GM19463 (cell line): ENCODE measurements around the gene ARRDC1.
"Not testable (repeated sequence)": the region's sequence is repeated elsewhere in the genome, so short reads cannot be mapped to it uniquely, and the experiment has no call there.

Experiments used
- ATAC-seq: cut with Tn5 transposase; IDR thresholded peaks from one replicate; pipeline ENCODE4 v1.9.1; 2021; ENCODE audit warnings: mild to moderate bottlenecking, moderate library complexity; ENCODE audit not compliant: unreplicated experiment

Gene ARRDC1

GRCh38 chr9:137583347-137583746 is 22.1 kb upstream of the ARRDC1 start:
- no peak for ATAC-seq

GRCh38 chr9:137583957-137584356 is 21.5 kb upstream of the ARRDC1 start:
- no peak for ATAC-seq

- ATAC-seq = no peak
Observed at GRCh38 chr9:137586854-137587253, 18.6 kb upstream of the ARRDC1 start.

- no peak for ATAC-seq
Observed at GRCh38 chr9:137588311-137588710, 17.2 kb upstream of the ARRDC1 start.

GRCh38 chr9:137588891-137589290 is 16.6 kb upstream of the ARRDC1 start:
- no peak for ATAC-seq

- peak; percentile 15 for ATAC-seq
Observed at GRCh38 chr9:137589441-137590122, 15.9 kb upstream of the ARRDC1 start.

- ATAC-seq = peak; percentile 20
Observed at GRCh38 chr9:137590123-137590468, 15.4 kb upstream of the ARRDC1 start.

- peak; percentile 89 for ATAC-seq
Observed at GRCh38 chr9:137590469-137591383, 14.8 kb upstream of the ARRDC1 start, which contains the start of gene ZMYND19. ZMYND19 (minus strand) TSS chr9:137590512; CDS start chr9:137590263, 249 bp downstream.

GRCh38 chr9:137592767-137593166 is 12.7 kb upstream of the ARRDC1 start:
- no peak for ATAC-seq

GRCh38 chr9:137593176-137593575 is 12.3 kb upstream of the ARRDC1 start:
- no peak for ATAC-seq

GRCh38 chr9:137596577-137596976 is 8.9 kb upstream of the ARRDC1 start:
- not testable (repeated sequence) for ATAC-seq

- no peak for ATAC-seq
Observed at GRCh38 chr9:137598943-137599342, 6.5 kb upstream of the ARRDC1 start.

GRCh38 chr9:137602661-137603060 is 2.8 kb upstream of the ARRDC1 start:
- ATAC-seq = no peak

GRCh38 chr9:137603879-137604278 is 1.6 kb upstream of the ARRDC1 start:
- no peak for ATAC-seq

- ATAC-seq = no peak
Observed at GRCh38 chr9:137604345-137605086, 970 bp upstream of the ARRDC1 start.

- peak; percentile 11 for ATAC-seq
Observed at GRCh38 chr9:137606005-137606621, 627 bp downstream of the ARRDC1 start.

- ATAC-seq = no peak
Observed at GRCh38 chr9:137606734-137607138, 1.2 kb downstream of the ARRDC1 start.

GRCh38 chr9:137607141-137607857 is 1.8 kb downstream of the ARRDC1 start:
- ATAC-seq = no peak

- ATAC-seq = no peak
Observed at GRCh38 chr9:137610944-137611343, 5.5 kb downstream of the ARRDC1 start.
